SK-N-SH treated with all-trans-retinoic acid at 6 μM for 48 hours (cell line): ENCODE measurements around the gene XPO4.

Experiments used
- ARNTL ChIP-seq: fragments of 450-650 bp; formaldehyde crosslinking; IDR thresholded peaks from 2 replicates; pipeline ENCODE4 v1.5.0; 2020; ENCODE audit warnings: low read depth, mild to moderate bottlenecking, moderate library complexity, borderline replicate concordance
- BACH2 ChIP-seq: fragments of 250-450 bp; sonication (Bioruptor Pico); IDR thresholded peaks from 2 replicates; pipeline ENCODE4 v1.9.0; 2021; ENCODE audit warnings: mild to moderate bottlenecking, borderline replicate concordance
- CREB5 ChIP-seq: fragments of 250-450 bp; sonication (Bioruptor Pico); IDR thresholded peaks from 2 replicates; pipeline ENCODE4 v1.5.1; 2020; ENCODE audit warnings: low read depth, mild to moderate bottlenecking, moderate library complexity
- GLIS3 ChIP-seq: fragments of 250-450 bp; sonication (Bioruptor Pico); IDR thresholded peaks from 2 replicates; pipeline ENCODE4 v1.5.0; 2020; ENCODE audit warnings: mild to moderate bottlenecking, moderate library complexity
- ISL1 ChIP-seq: fragments of 250-450 bp; sonication (Bioruptor Pico); IDR thresholded peaks from 2 replicates; pipeline ENCODE4 v2.1.2; 2022; ENCODE audit warnings: mild to moderate bottlenecking, moderate library complexity
- PATZ1 ChIP-seq: fragments of 250-450 bp; sonication (Bioruptor Pico); IDR thresholded peaks from 2 replicates; pipeline ENCODE4 v1.8.0; 2020; ENCODE audit warnings: mild to moderate bottlenecking, moderate library complexity, borderline replicate concordance
- POU6F1 ChIP-seq: fragments of 250-450 bp; sonication (Bioruptor Pico); IDR thresholded peaks from 2 replicates; pipeline ENCODE4 v1.8.0; 2021; ENCODE audit warnings: low read depth, mild to moderate bottlenecking, moderate library complexity, borderline replicate concordance
- RARB ChIP-seq: fragments of 250-450 bp; sonication (Bioruptor Pico); IDR thresholded peaks from 2 replicates; pipeline ENCODE4 v1.8.0; 2021; ENCODE audit warnings: mild to moderate bottlenecking, moderate library complexity
- SNAI2 ChIP-seq: fragments of 250-450 bp; sonication (Bioruptor Pico); IDR thresholded peaks from 2 replicates; pipeline ENCODE4 v1.5.0; 2020; ENCODE audit warnings: mild to moderate bottlenecking, moderate library complexity
- TCF4 ChIP-seq: fragments of 250-450 bp; sonication (Bioruptor Pico); IDR thresholded peaks from 2 replicates; pipeline ENCODE4 v1.8.0; 2021; ENCODE audit warnings: mild to moderate bottlenecking, moderate library complexity, borderline replicate concordance
- TSHZ2 ChIP-seq: fragments of 250-450 bp; sonication (Bioruptor Pico); IDR thresholded peaks from 2 replicates; pipeline ENCODE4 v1.5.0; 2020; ENCODE audit warnings: mild to moderate bottlenecking, moderate library complexity
- ZFP3 ChIP-seq: fragments of 250-450 bp; sonication (Bioruptor Pico); IDR thresholded peaks from 2 replicates; pipeline ENCODE4 v1.5.0; 2020; ENCODE audit warnings: mild to moderate bottlenecking, moderate library complexity

- no peak for TF ChIP-seq RARB (CRISPR knock-in tag)
- TF ChIP-seq BACH2 (CRISPR knock-in tag) = no peak
- TF ChIP-seq CREB5 = no peak
- TF ChIP-seq ISL1 (CRISPR knock-in tag) = no peak
- TF ChIP-seq ARNTL (CRISPR knock-in tag) = no peak
- no peak for TF ChIP-seq ZFP3
- TF ChIP-seq GLIS3 = no peak
- TF ChIP-seq PATZ1 (CRISPR knock-in tag) = no peak
- TF ChIP-seq TCF4 (CRISPR knock-in tag) = no peak
- no peak for TF ChIP-seq SNAI2 (CRISPR knock-in tag)
- no peak for TF ChIP-seq POU6F1 (CRISPR knock-in tag)
- TF ChIP-seq TSHZ2 (CRISPR knock-in tag) = no peak
Observed at GRCh38 chr13:20812890-20813289, 89.7 kb downstream of the XPO4 start.
